WTC11 (cell line): ENCODE measurements around the gene ZBTB37. TPM values are rescaled to one million over a fixed set of nuclear protein-coding genes. Genes with fewer than 3 reads are reported as not detected.

Experiments used
- ATAC-seq: fragments of 200-7000 bp; cut with Tn5 transposase; 2 replicates; pipeline ENCODE4 v1.10.0; 2021; ENCODE audit warnings: mild to moderate bottlenecking, moderate library complexity
- CTCF ChIA-PET: fragments of 300-600 bp; sonication (Branson Sonifier 250); formaldehyde crosslinking; loops from one replicate; lab custom pipeline; 2021; ENCODE audit warnings: antibody characterized with exemption; lab: Charles Lee
- POLR2A ChIA-PET: fragments of 350-600 bp; sonication (Branson Sonifier 250); formaldehyde crosslinking; loops from one replicate; lab custom pipeline; 2021; ENCODE audit warnings: antibody characterized with exemption; lab: Charles Lee
- DNase-seq: peaks from one replicate; pipeline ENCODE4 v3.0.0; 2021; ENCODE audit warnings: low spot score
- H3K27ac Mint-ChIP-seq: 2 replicates; pipeline ENCODE4 v1.8.0; 2021; ENCODE audit warnings: mixed read lengths
- H3K27me3 Mint-ChIP-seq: 2 replicates; pipeline ENCODE4 v1.8.0; 2021; ENCODE audit warnings: low read depth, mild to moderate bottlenecking, moderate library complexity, mixed read lengths
- H3K36me3 Mint-ChIP-seq: 2 replicates; pipeline ENCODE4 v1.8.0; 2021; ENCODE audit warnings: mixed read lengths
- H3K4me1 Mint-ChIP-seq: 2 replicates; pipeline ENCODE4 v1.8.0; 2022; ENCODE audit warnings: mixed read lengths
- H3K4me3 Mint-ChIP-seq: 2 replicates; pipeline ENCODE4 v1.8.0; 2021; ENCODE audit warnings: mild to moderate bottlenecking, moderate library complexity, mixed read lengths
- H3K9me3 Mint-ChIP-seq: 2 replicates; pipeline ENCODE4 v1.8.0; 2021; ENCODE audit warnings: mixed read lengths
- CBFB ChIP-seq: sonication (generic); formaldehyde crosslinking; IDR thresholded peaks from 2 replicates; pipeline ENCODE4 v1.8.1; 2022; ENCODE audit warnings: mild to moderate bottlenecking, low read depth, missing genetic modification reagents
- EMX1 ChIP-seq: fragments of 250-450 bp; sonication (Bioruptor Pico); IDR thresholded peaks from 2 replicates; pipeline ENCODE4 v1.8.0; 2021; ENCODE audit warnings: mild to moderate bottlenecking
- ESRRA ChIP-seq: sonication (generic); formaldehyde crosslinking; IDR thresholded peaks from 2 replicates; pipeline ENCODE4 v1.8.1; 2022; ENCODE audit warnings: mild to moderate bottlenecking, missing genetic modification reagents, borderline replicate concordance
- FOXP1 ChIP-seq: sonication (generic); formaldehyde crosslinking; IDR thresholded peaks from 2 replicates; pipeline ENCODE4 v1.8.0; 2022; ENCODE audit warnings: missing genetic modification reagents, mild to moderate bottlenecking, moderate library complexity, borderline replicate concordance
- JAZF1 ChIP-seq: fragments of 250-450 bp; sonication (Bioruptor Pico); IDR thresholded peaks from 2 replicates; pipeline ENCODE4 v1.9.0; 2021; ENCODE audit warnings: moderate library complexity, mild to moderate bottlenecking, inconsistent platforms
- JUN ChIP-seq: sonication (generic); formaldehyde crosslinking; IDR thresholded peaks from 2 replicates; pipeline ENCODE4 v1.8.0; 2023; ENCODE audit warnings: mild to moderate bottlenecking, missing genetic modification reagents
- MYBL2 ChIP-seq: sonication (generic); formaldehyde crosslinking; IDR thresholded peaks from 2 replicates; pipeline ENCODE4 v1.8.1; 2023; ENCODE audit warnings: mild to moderate bottlenecking, moderate library complexity, missing genetic modification reagents
- NFATC4 ChIP-seq: fragments of 250-450 bp; sonication (Bioruptor Pico); IDR thresholded peaks from 2 replicates; pipeline ENCODE4 v1.9.0; 2021; ENCODE audit warnings: mild to moderate bottlenecking
- NFYB ChIP-seq: sonication (generic); formaldehyde crosslinking; conservative IDR thresholded peaks from 2 replicates; pipeline ENCODE4 v1.8.0; 2022; ENCODE audit warnings: low read depth, missing genetic modification reagents
- RELA ChIP-seq: sonication (generic); formaldehyde crosslinking; IDR thresholded peaks from 2 replicates; pipeline ENCODE4 v1.8.1; 2022; ENCODE audit warnings: missing genetic modification reagents, mild to moderate bottlenecking, borderline replicate concordance
- SMAD3 ChIP-seq: sonication (generic); formaldehyde crosslinking; IDR thresholded peaks from 2 replicates; pipeline ENCODE4 v1.8.0; 2022; ENCODE audit warnings: missing genetic modification reagents, mild to moderate bottlenecking, borderline replicate concordance
- SOX15 ChIP-seq: fragments of 250-450 bp; sonication (Bioruptor Pico); IDR thresholded peaks from 2 replicates; pipeline ENCODE4 v1.9.0; 2021; ENCODE audit warnings: mild to moderate bottlenecking
- ZBTB21 ChIP-seq: sonication (generic); formaldehyde crosslinking; IDR thresholded peaks from 2 replicates; pipeline ENCODE4 v1.8.1; 2023; ENCODE audit warnings: mild to moderate bottlenecking, missing genetic modification reagents, borderline replicate concordance
- ZNF121 ChIP-seq: sonication (generic); formaldehyde crosslinking; IDR thresholded peaks from 2 replicates; pipeline ENCODE4 v1.8.0; 2023; ENCODE audit warnings: missing genetic modification reagents
- ZNF671 ChIP-seq: fragments of 250-450 bp; sonication (Bioruptor Pico); IDR thresholded peaks from 2 replicates; pipeline ENCODE4 v1.8.0; 2021; ENCODE audit warnings: mild to moderate bottlenecking
- total RNA-seq: library from RNA; stranded (reverse); gene quantifications from 3 replicates; pipeline ENCODE4 v1.2.3, GENCODE V29; 2021
- TF ChIP-seq, protein P1 (sequence below): fragments of 250-450 bp; sonication (Bioruptor Pico); IDR thresholded peaks from 2 replicates; pipeline ENCODE4 v1.9.0; 2021; ENCODE audit warnings: mild to moderate bottlenecking, borderline replicate concordance
- TF ChIP-seq, protein P2 (sequence below): sonication (generic); formaldehyde crosslinking; IDR thresholded peaks from 2 replicates; pipeline ENCODE4 v1.8.0; 2022; ENCODE audit warnings: mild to moderate bottlenecking, missing genetic modification reagents
- TF ChIP-seq, protein P3 (sequence below): fragments of 250-450 bp; sonication (Bioruptor Pico); IDR thresholded peaks from 2 replicates; pipeline ENCODE4 v1.9.0; 2021; ENCODE audit warnings: mild to moderate bottlenecking
- TF ChIP-seq, protein P4 (sequence below): sonication (generic); formaldehyde crosslinking; IDR thresholded peaks from 2 replicates; pipeline ENCODE4 v1.8.0; 2023; ENCODE audit warnings: mild to moderate bottlenecking, missing genetic modification reagents
- TF ChIP-seq, protein P5 (sequence below): sonication (generic); formaldehyde crosslinking; IDR thresholded peaks from 2 replicates; pipeline ENCODE4 v1.8.0; 2022; ENCODE audit warnings: mild to moderate bottlenecking, missing genetic modification reagents

ZBTB37 gene
- total RNA-seq, 1 experiment from 2014 or later: 14.4 TPM

DNA sequence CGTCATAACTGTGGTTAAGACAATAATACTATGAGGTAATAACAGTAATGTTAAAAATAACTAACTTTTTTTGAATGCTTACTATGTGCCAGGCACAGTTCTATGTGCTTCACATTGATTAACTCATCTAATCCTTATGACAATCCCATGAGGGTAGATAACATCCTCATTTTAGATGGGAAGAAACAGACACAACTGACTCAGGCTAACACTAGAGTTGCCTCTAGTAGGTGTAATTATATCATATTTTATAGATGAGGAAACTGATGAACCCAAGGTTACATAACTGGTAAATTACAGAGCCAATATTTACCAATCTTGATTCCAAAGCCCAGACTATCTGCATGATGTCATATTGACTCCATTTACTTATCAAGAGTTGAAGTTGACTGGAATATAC lies 25.4 kb downstream of the ZBTB37 start (continued):
- TF ChIP-seq ZNF121: no peak
- TF ChIP-seq EMX1: no peak
- TF ChIP-seq ESRRA: no peak
- no peak for TF ChIP-seq ZNF671 (CRISPR knock-in tag)
- TF ChIP-seq NFYB: no peak

DNA sequence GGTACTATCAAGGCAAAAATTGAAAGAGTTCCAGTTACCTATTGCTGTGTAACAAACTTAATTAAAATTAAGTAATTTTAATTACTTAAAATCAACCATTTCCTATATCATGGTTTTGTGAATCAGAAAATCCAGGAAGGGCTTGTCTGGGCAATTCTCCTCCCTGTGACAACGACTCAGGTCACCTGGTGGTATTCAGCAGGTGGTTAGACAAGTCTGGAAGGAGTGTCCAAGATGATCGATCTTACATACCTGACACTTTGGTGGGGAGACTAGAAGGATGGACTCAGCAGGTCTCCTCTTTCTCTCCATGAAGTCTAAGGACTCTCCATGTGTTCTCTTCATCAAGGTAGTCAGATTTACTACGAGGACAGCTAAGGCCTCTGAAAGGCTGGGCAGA lies 26.0 kb downstream of the ZBTB37 start:
- no peak for ATAC-seq
- Mint-ChIP-seq H3K36me3 (no peaks in the 10 kb centered on the region), H3K27me3 (no peaks in the 10 kb centered on the region), H3K9me3 (no peaks in the 10 kb centered on the region), H3K27ac (peak overlapping the region; percentile 79; the same call in 1 of the 2 replicates), H3K4me3 (no peak overlapping the region), H3K4me1 (peaks cover 34% of the 10 kb centered on the region)
- TF ChIP-seq, protein P1, sequence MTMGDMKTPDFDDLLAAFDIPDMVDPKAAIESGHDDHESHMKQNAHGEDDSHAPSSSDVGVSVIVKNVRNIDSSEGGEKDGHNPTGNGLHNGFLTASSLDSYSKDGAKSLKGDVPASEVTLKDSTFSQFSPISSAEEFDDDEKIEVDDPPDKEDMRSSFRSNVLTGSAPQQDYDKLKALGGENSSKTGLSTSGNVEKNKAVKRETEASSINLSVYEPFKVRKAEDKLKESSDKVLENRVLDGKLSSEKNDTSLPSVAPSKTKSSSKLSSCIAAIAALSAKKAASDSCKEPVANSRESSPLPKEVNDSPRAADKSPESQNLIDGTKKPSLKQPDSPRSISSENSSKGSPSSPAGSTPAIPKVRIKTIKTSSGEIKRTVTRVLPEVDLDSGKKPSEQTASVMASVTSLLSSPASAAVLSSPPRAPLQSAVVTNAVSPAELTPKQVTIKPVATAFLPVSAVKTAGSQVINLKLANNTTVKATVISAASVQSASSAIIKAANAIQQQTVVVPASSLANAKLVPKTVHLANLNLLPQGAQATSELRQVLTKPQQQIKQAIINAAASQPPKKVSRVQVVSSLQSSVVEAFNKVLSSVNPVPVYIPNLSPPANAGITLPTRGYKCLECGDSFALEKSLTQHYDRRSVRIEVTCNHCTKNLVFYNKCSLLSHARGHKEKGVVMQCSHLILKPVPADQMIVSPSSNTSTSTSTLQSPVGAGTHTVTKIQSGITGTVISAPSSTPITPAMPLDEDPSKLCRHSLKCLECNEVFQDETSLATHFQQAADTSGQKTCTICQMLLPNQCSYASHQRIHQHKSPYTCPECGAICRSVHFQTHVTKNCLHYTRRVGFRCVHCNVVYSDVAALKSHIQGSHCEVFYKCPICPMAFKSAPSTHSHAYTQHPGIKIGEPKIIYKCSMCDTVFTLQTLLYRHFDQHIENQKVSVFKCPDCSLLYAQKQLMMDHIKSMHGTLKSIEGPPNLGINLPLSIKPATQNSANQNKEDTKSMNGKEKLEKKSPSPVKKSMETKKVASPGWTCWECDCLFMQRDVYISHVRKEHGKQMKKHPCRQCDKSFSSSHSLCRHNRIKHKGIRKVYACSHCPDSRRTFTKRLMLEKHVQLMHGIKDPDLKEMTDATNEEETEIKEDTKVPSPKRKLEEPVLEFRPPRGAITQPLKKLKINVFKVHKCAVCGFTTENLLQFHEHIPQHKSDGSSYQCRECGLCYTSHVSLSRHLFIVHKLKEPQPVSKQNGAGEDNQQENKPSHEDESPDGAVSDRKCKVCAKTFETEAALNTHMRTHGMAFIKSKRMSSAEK (CRISPR knock-in tag): no peak
- TF ChIP-seq FOXP1 (CRISPR knock-in tag): no peak
- TF ChIP-seq, protein P2, sequence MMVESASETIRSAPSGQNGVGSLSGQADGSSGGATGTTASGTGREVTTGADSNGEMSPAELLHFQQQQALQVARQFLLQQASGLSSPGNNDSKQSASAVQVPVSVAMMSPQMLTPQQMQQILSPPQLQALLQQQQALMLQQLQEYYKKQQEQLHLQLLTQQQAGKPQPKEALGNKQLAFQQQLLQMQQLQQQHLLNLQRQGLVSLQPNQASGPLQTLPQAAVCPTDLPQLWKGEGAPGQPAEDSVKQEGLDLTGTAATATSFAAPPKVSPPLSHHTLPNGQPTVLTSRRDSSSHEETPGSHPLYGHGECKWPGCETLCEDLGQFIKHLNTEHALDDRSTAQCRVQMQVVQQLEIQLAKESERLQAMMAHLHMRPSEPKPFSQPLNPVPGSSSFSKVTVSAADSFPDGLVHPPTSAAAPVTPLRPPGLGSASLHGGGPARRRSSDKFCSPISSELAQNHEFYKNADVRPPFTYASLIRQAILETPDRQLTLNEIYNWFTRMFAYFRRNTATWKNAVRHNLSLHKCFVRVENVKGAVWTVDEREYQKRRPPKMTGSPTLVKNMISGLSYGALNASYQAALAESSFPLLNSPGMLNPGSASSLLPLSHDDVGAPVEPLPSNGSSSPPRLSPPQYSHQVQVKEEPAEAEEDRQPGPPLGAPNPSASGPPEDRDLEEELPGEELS (CRISPR knock-in tag): no peak
- TF ChIP-seq, protein P3, sequence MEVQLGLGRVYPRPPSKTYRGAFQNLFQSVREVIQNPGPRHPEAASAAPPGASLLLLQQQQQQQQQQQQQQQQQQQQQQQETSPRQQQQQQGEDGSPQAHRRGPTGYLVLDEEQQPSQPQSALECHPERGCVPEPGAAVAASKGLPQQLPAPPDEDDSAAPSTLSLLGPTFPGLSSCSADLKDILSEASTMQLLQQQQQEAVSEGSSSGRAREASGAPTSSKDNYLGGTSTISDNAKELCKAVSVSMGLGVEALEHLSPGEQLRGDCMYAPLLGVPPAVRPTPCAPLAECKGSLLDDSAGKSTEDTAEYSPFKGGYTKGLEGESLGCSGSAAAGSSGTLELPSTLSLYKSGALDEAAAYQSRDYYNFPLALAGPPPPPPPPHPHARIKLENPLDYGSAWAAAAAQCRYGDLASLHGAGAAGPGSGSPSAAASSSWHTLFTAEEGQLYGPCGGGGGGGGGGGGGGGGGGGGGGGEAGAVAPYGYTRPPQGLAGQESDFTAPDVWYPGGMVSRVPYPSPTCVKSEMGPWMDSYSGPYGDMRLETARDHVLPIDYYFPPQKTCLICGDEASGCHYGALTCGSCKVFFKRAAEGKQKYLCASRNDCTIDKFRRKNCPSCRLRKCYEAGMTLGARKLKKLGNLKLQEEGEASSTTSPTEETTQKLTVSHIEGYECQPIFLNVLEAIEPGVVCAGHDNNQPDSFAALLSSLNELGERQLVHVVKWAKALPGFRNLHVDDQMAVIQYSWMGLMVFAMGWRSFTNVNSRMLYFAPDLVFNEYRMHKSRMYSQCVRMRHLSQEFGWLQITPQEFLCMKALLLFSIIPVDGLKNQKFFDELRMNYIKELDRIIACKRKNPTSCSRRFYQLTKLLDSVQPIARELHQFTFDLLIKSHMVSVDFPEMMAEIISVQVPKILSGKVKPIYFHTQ (CRISPR knock-in tag): no peak
- TF ChIP-seq, protein P4, sequence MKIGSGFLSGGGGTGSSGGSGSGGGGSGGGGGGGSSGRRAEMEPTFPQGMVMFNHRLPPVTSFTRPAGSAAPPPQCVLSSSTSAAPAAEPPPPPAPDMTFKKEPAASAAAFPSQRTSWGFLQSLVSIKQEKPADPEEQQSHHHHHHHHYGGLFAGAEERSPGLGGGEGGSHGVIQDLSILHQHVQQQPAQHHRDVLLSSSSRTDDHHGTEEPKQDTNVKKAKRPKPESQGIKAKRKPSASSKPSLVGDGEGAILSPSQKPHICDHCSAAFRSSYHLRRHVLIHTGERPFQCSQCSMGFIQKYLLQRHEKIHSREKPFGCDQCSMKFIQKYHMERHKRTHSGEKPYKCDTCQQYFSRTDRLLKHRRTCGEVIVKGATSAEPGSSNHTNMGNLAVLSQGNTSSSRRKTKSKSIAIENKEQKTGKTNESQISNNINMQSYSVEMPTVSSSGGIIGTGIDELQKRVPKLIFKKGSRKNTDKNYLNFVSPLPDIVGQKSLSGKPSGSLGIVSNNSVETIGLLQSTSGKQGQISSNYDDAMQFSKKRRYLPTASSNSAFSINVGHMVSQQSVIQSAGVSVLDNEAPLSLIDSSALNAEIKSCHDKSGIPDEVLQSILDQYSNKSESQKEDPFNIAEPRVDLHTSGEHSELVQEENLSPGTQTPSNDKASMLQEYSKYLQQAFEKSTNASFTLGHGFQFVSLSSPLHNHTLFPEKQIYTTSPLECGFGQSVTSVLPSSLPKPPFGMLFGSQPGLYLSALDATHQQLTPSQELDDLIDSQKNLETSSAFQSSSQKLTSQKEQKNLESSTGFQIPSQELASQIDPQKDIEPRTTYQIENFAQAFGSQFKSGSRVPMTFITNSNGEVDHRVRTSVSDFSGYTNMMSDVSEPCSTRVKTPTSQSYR (CRISPR knock-in tag): no peak
- TF ChIP-seq NFATC4 (CRISPR knock-in tag): no peak
- TF ChIP-seq MYBL2: no peak
- POLR2A ChIA-PET: no interaction called here
- CTCF ChIA-PET: no interaction called here
- no peak for DNase-seq

DNA sequence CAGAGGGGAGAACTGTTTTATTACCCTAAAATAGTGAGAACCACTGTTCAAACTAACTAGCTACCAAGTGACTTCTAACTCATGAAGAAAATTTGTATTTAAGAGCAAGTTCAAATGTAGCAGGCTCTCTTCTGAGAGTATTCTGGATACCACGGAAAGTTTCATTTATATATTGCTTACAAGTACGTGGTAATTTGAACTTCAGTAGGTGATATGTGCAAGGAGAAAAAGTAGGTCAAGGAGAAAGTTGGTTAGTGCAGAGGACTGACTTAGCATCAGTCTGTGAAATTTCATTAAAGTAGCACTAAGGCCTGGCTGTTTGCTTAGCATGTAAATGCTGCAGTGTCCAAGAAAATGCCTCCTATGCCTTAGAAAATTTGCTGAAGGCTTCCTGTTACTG lies 32.2 kb downstream of the ZBTB37 start:
- no peak overlapping the region for H3K4me3 Mint-ChIP-seq
- no peaks in the 10 kb centered on the region for H3K27me3 Mint-ChIP-seq
- H3K4me1 Mint-ChIP-seq: peaks cover 49% of the 10 kb centered on the region
- DNase-seq (no peak), ATAC-seq (no peak)
- no peaks in the 10 kb centered on the region for H3K9me3 Mint-ChIP-seq
- CTCF ChIA-PET: interaction anchor here (0.6 kb wide), 1 partner anchor 8 kb away, joined by 3 read pairs; no protein-coding TSS in a partner anchor
- H3K27ac Mint-ChIP-seq: peak overlapping the region; percentile 66; the same call in 1 of the 2 replicates
- H3K36me3 Mint-ChIP-seq: no peaks in the 10 kb centered on the region
- POLR2A ChIA-PET: no interaction called here
- TF ChIP-seq MYBL2 (no peak), RELA (no peak), SMAD3 (CRISPR knock-in tag) (no peak), CBFB (CRISPR knock-in tag) (no peak), NFATC4 (CRISPR knock-in tag) (no peak), SOX15 (CRISPR knock-in tag) (no peak), JUN (CRISPR knock-in tag) (no peak), ZBTB21 (CRISPR knock-in tag) (no peak), JAZF1 (no peak)
- TF ChIP-seq, protein P5, sequence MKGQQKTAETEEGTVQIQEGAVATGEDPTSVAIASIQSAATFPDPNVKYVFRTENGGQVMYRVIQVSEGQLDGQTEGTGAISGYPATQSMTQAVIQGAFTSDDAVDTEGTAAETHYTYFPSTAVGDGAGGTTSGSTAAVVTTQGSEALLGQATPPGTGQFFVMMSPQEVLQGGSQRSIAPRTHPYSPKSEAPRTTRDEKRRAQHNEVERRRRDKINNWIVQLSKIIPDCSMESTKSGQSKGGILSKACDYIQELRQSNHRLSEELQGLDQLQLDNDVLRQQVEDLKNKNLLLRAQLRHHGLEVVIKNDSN (CRISPR knock-in tag): no peak
